NCI-H1694 (cell line): ENCODE results near the gene CORO1A.
"Not testable (repeated sequence)": the region's sequence is repeated elsewhere in the genome, so short reads cannot be mapped to it uniquely, and the experiment has no call there.

Experiments used
- DNase-seq: peaks from one replicate; lab custom pipeline; 2025; lab: John Stamatoyannopoulos, UW

CORO1A gene

GRCh38 chr16:30205541-30206236, 22.3 kb downstream of the CORO1A start:
- not testable (repeated sequence) for DNase-seq

GRCh38 chr16:30206252-30206651, 22.9 kb downstream of the CORO1A start:
- DNase-seq: not testable (repeated sequence)

DNA sequence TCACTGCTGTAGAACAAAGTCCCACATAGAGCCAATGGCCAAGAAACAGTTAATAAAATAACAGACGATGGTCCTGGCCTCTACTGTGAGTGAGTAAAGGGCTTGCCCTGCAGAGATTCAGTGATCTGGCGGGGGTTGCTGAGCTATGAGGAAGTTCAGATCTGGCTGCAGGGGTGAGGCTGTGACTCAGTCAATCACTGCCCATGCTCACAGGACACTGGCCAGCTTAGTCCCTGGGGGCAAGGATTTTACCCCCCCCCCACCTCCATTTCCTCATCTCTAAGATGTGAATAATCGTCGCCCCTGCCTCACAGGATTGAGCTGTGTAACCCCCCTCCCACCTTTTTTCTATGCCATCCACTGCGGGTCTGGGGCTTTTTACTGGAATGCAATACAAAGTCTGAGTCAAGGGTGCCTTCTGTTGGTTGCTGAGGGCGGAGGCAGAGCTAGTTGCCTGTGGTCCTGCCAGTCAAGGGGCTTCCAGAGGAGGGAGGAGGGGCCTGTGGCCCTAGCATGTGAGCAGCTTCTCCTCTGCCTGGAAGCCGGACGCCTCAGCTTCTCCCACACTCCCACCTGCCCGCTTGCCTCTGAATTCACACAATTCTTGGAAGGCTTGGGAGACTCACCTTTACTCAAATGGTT, 23.8 kb downstream of the CORO1A start:
- not testable (repeated sequence) for DNase-seq

GRCh38 chr16:30209032-30209431, 25.6 kb downstream of the CORO1A start:
- DNase-seq: not testable (repeated sequence)

- not testable (repeated sequence) for DNase-seq
Measured at GRCh38 chr16:30211414-30211813, 28.0 kb downstream of the CORO1A start.

- not testable (repeated sequence) for DNase-seq
Measured at GRCh38 chr16:30217082-30217481, 33.7 kb downstream of the CORO1A start.
